A172 (cell line): ENCODE data around the gene KRT24. TPM values are rescaled to one million over a fixed set of nuclear protein-coding genes. Genes with fewer than 3 reads are reported as not detected.

Experiments used
- DNase-seq: peaks from one replicate; pipeline ENCODE4 v3.0.0-alpha.2; 2015; ENCODE audit warnings: low spot score
- total RNA-seq: library from RNA; depleted of rRNA; stranded (reverse); fragments of >200 nt; shearing (Covaris generic); gene quantifications from 2 replicates; pipeline ENCODE4 v1.2.3, GENCODE V29; 2014; rRNA removed

KRT24 gene
- total RNA-seq, 1 experiment from 2014 or later, result not detected

DNA sequence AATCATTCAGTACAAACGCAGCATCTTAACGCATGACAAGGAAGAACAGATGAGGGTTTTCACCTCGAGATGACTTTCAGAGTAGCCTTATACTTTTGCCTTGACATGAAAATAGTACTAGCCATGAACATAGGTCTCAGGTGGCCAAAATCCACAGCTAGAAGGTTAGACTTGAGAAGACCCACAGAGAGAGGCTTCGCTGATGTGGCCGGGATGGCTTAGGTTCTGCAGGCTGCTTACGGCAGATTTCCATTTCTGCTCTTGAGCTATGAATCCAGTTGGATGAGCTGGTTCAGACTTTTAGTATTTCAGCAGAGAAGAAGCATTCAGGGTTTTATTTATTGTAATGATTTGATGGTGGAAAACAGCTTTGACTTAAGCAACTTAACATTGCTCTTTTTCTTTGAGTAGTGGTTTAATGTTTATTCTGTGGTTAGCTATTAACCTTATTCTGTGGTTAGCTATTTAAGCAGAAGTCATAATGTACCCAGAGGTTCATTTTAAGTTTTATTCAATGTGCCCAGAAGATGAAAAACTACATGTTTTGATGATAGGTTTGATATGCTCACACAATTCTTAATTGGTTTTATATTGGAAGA lies 7.6 kb downstream of the KRT24 start:
- DNase-seq, result no peak

DNA sequence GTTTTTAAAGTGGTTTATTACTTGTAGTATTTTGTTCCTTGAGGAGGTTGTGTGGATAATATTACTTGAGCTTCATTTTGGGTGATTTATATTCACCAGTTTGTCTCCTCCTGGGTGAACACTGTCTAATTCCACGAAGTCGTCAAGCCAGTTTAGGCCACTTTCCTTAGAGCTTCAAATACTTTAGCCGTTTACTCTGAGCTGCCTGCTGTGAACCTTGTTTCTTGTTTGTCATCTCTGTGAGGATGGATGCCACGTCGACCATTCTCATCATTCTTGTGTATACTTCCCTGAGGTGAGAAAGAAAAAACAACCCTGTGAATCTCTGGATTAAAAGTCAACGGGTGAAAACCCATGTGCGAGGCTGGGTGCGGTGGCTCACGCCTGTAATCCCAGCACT lies 9.0 kb downstream of the KRT24 start:
- no peak for DNase-seq

DNA sequence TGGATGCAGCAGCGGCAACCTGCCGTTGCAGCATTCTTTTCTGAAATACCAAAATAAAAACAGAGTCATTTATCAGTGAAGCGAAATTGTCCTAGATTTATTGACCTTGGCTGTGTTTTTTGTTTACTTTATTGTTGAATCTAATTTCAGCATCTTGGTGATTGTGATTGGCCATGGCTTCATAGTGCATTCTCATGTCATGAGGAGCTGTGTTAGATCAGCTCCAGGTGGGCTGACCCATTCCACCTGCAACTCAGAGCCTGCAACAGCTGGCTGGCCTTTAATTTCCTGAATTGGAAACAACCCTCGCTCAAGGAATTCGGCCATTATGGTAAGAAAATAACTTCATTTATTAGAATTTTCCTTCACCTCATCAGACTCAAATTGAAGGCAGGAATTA lies 16.4 kb downstream of the KRT24 start:
- no peak for DNase-seq

DNA sequence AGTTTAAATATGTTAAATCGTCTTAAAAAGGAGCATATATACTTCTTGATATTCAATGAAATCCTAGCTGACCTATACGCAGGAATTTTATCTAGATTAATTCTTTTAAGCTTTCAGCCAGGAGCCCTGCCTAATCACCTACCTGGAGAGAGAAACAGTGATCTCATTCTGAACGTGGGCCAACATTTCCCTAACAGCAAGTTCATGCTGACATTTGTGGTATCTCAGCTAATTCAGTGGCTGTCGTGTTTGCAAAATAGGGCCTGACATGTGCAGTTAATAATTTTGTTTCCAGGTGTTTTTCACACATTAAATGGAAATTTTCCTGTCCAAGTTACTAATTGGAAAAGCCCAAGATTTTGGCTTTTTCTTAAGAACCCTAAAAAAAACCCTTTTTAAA lies 17.4 kb downstream of the KRT24 start:
- DNase-seq, result no peak

DNA sequence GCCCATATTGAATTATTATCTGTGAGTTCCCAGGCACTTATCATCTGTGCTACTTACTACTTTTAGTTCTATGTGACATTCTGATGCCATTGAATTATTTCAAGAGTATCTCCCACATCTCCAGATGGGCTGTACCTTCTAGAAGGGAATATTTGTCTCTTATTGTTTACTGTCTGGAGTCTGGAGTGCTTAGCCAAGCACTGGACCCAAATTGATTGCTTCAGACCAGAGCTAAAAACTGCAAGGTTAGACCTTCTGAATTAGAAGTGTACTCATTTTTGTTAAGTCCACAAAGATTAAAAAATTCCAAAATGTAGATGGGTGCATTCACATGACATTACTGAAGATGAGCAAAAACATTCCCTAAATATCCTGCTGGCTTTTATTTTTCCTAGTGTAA lies 22.6 kb downstream of the KRT24 start:
- DNase-seq, result no peak

- no peak for DNase-seq
Measured at GRCh38 chr17:40679523-40679907, 24.0 kb downstream of the KRT24 start.

GRCh38 chr17:40678902-40679522 lies 24.5 kb downstream of the KRT24 start:
- DNase-seq, result no peak

- DNase-seq, result no peak
Measured at GRCh38 chr17:40675905-40676304, 27.6 kb downstream of the KRT24 start.

GRCh38 chr17:40672654-40673053 lies 30.9 kb downstream of the KRT24 start:
- DNase-seq, result no peak

DNA sequence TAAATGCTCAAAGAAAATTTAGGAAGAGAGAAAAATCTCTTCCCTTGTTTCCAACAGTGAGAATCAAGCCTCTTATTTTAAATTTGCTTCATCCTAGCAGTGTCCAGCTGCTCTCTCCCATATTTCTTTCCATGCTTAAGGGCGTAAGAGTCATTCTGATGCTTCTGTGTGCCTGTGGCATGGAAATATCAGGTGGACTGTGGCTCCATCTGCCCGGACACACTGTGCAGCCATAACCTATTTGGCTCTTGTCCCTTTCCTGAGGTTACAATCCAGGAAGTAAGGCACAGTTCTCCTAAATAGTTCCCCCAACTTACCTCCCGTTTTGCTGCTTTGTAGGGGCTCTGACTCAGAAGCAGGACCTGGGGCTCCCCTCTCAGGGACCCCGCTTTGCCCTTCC lies 32.3 kb downstream of the KRT24 start:
- DNase-seq, result no peak

DNA sequence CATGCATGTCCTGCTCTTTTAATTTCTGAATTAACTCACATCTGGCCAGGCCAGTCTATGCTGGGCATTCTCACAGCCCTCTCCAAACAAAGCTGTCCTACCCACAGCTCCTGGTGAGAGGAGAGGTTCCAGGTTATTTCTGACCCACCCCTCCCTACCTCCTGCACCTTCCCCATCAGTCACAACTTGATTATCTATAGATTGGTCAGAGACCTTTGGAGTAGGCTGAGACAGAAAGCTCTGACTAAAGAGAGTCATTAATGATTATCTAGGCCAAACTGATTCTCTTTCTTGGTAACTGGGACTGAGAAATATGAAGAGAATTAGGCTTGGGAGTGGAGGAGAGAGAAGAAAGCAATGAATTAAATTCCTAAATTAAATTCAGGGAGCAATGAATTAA lies 37.2 kb downstream of the KRT24 start:
- DNase-seq, result no peak

DNA sequence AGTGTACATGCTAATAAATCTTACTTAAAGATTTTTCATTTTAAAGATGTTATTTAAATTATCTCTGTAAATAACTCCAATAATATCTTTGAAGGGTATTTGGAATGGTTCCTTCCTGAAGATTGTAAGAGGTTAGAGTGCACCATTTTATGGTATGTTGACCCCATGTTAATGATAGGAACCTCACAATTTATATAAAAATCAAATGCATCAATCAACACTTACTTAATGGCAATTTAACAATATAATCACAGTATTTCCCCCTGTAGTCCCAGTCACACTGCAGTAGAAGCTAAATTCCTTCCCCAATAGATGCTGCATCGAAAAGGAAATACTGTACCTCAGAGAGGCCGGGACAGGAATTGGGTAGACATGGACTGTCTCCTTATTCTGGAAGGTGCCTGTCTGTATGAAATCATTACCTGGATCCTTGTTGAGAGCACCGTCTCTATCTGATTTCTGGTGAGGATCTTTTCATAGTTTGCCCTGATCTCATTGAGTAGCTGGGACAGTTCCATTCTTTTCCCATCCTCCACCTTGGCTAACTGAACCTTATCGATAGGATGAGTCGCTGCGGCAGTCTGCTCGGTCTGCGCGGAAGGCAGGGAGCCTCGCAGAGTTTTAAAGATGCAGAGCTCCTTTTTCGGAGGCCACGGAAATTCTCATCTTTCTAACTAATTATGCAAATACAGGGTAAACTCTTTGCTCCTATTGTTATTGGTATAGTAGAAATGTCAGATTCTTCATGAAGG lies 38.8 kb downstream of the KRT24 start, which contains the start of gene KRT222:
TSS of gene KRT222 (minus strand) at position 596 of the 752 bp plus-strand sequence. CDS start at position 518, 78 bp downstream.
- no peak for DNase-seq

DNA sequence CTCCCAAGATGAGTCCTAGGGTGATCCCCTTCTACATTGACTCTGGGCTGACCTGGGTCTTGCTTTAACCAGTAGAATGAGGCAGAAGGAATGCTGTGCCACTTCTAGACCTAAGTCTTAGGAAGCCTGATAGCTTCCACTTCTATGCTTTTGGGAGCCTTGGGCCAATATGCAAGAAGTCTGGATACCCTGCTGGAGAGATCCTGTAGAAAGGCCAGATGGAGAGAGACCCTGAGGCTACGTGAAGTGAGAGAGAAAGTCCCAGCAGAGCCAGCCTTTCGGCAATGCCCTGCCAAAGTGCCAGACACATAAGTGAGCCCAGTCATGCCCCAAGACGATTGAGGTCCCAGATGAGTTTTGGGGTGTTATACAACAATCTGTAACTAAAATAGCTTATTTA lies 40.3 kb downstream of the KRT24 start:
- no peak for DNase-seq

- DNase-seq, result no peak
Measured at GRCh38 chr17:40659911-40660310, 43.6 kb downstream of the KRT24 start.

GRCh38 chr17:40658396-40658795 lies 45.2 kb downstream of the KRT24 start:
- DNase-seq, result no peak

DNA sequence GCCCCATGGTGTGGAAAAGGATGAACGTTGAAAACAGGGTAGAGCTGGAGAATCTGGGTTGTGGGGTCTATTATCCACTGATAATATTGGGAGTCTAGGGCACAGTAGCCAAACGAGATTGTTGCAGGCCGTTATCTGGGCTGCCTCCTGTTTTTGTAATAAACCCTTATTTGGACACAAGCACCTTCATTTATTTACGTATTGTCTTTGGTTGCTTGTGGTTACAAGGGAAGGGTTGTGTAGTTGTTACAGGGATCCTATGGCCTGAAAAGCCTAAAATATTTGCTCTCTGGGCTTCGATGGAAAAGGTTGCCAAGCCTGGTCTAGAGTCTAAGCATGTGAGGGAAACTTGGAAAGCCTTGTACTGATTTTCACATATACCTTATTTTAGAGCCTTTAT lies 51.6 kb downstream of the KRT24 start:
- DNase-seq, result no peak

DNA sequence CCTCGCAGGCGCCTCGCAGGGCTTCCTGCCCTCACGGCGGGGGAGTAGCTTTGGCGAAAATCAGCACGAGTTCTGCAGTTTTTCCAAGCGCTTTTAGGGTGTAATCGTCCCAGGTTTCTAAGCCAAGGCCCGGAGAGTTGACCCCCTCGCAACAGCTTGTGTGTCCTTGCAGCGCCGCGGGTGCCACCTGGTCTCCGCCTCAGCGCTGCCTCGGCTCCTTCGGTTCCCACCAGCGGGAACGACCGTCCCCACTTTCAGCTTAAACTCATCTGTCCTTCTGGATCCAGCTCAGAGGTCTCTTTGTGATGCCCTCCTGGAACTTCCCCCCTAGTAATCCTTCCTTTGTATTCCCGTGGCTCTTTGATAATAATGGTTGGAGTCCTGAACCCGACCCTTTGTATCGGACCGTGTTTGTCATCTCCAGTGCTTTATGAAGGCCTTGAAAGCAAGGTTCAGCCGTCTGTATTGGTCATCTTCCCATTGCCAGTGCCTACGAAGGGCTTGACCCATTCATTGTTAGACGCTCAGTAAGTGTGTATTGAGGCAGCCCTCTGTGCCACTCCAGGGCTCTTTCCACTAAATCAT lies 55.1 kb downstream of the KRT24 start:
- no peak for DNase-seq

Other genes with a start within 250 kb of the KRT24 start
- gene TNS4, start 202.1 kb downstream of the KRT24 start, total RNA-seq, result 0.02 and 0.14 TPM in 2 replicates
- gene CCR7, start 138.3 kb downstream of the KRT24 start, total RNA-seq, result not detected in 2 replicates
- 161 and 168 TPM in 2 replicates for gene SMARCE1, start 55.9 kb downstream of the KRT24 start, total RNA-seq
- gene KRT222, start 38.6 kb downstream of the KRT24 start, total RNA-seq, result not detected in 2 replicates
- gene KRT25, start 51.6 kb upstream of the KRT24 start, total RNA-seq, result not detected in 2 replicates
- gene KRT26, start 68.4 kb upstream of the KRT24 start, total RNA-seq, result not detected in 2 replicates
- gene KRT27, start 78.8 kb upstream of the KRT24 start, total RNA-seq, result not detected in 2 replicates
- not detected in 2 replicates for gene KRT28, start 96.2 kb upstream of the KRT24 start, total RNA-seq
- 28.5 and 34.7 TPM in 2 replicates for gene KRT10, start 118.9 kb upstream of the KRT24 start, total RNA-seq
- gene KRT12, start 163.5 kb upstream of the KRT24 start, total RNA-seq, result not detected in 2 replicates
- not detected in 2 replicates for gene KRT20, start 181.5 kb upstream of the KRT24 start, total RNA-seq
- gene KRT23, start 233.9 kb upstream of the KRT24 start, total RNA-seq, result not detected in 2 replicates